ENCODE results near the gene PLCB2. TPM values are rescaled to one million over a fixed set of nuclear protein-coding genes. Genes with fewer than 3 reads are reported as not detected.

PLCB2 gene
- total RNA-seq, 1 experiment from 2014 or later, result 7.4 TPM

DNA sequence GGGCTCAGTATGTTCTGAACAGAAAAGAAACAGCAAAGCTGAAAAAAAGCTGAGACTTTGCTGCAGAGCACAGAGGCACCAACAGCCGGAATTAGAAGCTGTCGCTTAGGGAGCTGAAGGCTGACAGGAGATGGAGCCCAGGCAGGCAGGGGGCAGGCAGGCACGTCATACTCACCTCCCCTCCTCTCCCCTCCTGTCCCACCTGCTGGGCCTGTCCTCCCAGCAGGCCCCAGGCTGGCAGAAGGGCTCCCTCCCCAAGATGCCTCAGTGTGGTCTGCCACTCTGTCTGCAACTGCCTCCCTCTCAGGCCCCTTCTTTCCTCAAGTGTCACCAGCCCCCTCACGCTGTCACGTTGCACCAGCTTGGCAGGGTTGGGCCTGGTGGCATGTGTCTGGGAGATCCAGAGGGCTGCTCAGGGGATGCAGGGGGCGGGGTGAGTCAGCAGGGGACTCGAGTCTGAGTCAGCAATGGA lies 21.6 kb downstream of the PLCB2 start:
- Histone ChIP-seq H3K4ac (ENCODE audit: low read depth, low read length) (no peak overlapping the region), H2AK5ac (ENCODE audit: insufficient read length, low read length) (no peak overlapping the region), H3K9ac (ENCODE audit: extremely low read depth, insufficient read length, low read length) (no peak overlapping the region), H2BK120ac (ENCODE audit: low read depth, low read length, poor library complexity, severe bottlenecking) (no peak overlapping the region), H3K14ac (ENCODE audit: insufficient read depth, low read length) (peak overlapping the region; percentile 42; the same call in 1 of the 2 replicates), H4K20me1 (ENCODE audit: control insufficient read depth, insufficient read depth, insufficient read length) (no peaks in the 10 kb centered on the region), H3K4me1 (ENCODE audit: insufficient read depth, low read length) (peaks cover 5% of the 10 kb centered on the region), H3K9me3 (ENCODE audit: control insufficient read depth, low read depth, low read length) (no peaks in the 10 kb centered on the region), H3K23ac (ENCODE audit: insufficient read length, low read depth, low read length) (no peak overlapping the region), H3K27ac (ENCODE audit: insufficient read length, low read depth, low read length) (no peak overlapping the region), H3K18ac (ENCODE audit: insufficient read length, low read depth, low read length) (no peak overlapping the region), H4K5ac (ENCODE audit: insufficient read length, low read depth, low read length) (no peak overlapping the region), H2BK15ac (ENCODE audit: low read depth, low read length) (no peak overlapping the region), H4K91ac (ENCODE audit: insufficient read length, low read depth, low read length) (no peak overlapping the region), H4K8ac (replicated peaks; ENCODE audit: insufficient read length, low read depth, low read length) (no peak overlapping the region), H3K79me2 (ENCODE audit: insufficient read depth, low read length) (no peaks in the 10 kb centered on the region), H2BK5ac (ENCODE audit: insufficient read length, low read length) (no peak overlapping the region), H3K4me2 (ENCODE audit: insufficient read depth, insufficient read length, low read length) (no peak overlapping the region), H3K27me3 (ENCODE audit: insufficient read depth, low read length) (peaks cover 26% of the 10 kb centered on the region; the same call in 1 of the 2 replicates), H2BK12ac (ENCODE audit: insufficient read length, low read depth, low read length) (no peak overlapping the region), H3K79me1 (ENCODE audit: insufficient read depth, low read depth, low read length, poor library complexity, severe bottlenecking) (no peaks in the 10 kb centered on the region), H3T11ph (ENCODE audit: low read length) (no peak overlapping the region), H2BK20ac (ENCODE audit: low read depth, low read length, poor library complexity, severe bottlenecking) (no peak overlapping the region), H3K23me2 (ENCODE audit: insufficient read length, low read depth, low read length, poor library complexity, severe bottlenecking) (peaks cover 7% of the 10 kb centered on the region), H3K56ac (ENCODE audit: insufficient read length, low read depth, low read length) (no peak overlapping the region), H2AFZ (ENCODE audit: low read length) (no peak overlapping the region)
- Mint-ChIP-seq H3K9me3 (no peaks in the 10 kb centered on the region), H3K27me3 (ENCODE audit: low read depth) (peaks cover 83% of the 10 kb centered on the region), H3K4me1 (peaks cover 34 to 43% of the 10 kb centered on the region in 2 experiments), H3K27ac (no peak overlapping the region), H3K36me3 (ENCODE audit: insufficient read depth in 1 of 3, low read depth in 3 of 3) (no peaks in the 10 kb centered on the region; a peak in 2 of 7 replicates), H3K4me3 (no peak overlapping the region; a peak in 1 of 5 replicates)
- WGBS (ENCODE audit: extremely low coverage, insufficient read length, low lambda C conversion rate), result no CpG with 5 or more reads among the region's 7 CpGs
- DNase-seq, result no peak
- TF ChIP-seq, protein P1, sequence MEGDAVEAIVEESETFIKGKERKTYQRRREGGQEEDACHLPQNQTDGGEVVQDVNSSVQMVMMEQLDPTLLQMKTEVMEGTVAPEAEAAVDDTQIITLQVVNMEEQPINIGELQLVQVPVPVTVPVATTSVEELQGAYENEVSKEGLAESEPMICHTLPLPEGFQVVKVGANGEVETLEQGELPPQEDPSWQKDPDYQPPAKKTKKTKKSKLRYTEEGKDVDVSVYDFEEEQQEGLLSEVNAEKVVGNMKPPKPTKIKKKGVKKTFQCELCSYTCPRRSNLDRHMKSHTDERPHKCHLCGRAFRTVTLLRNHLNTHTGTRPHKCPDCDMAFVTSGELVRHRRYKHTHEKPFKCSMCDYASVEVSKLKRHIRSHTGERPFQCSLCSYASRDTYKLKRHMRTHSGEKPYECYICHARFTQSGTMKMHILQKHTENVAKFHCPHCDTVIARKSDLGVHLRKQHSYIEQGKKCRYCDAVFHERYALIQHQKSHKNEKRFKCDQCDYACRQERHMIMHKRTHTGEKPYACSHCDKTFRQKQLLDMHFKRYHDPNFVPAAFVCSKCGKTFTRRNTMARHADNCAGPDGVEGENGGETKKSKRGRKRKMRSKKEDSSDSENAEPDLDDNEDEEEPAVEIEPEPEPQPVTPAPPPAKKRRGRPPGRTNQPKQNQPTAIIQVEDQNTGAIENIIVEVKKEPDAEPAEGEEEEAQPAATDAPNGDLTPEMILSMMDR (conservative IDR thresholded peaks at IDR 0.05), result no peak

Data from H9 (cell line).